GM19238 (cell line): ENCODE results near the gene TNNT3.
"Not testable (repeated sequence)": the region's sequence is repeated elsewhere in the genome, so short reads cannot be mapped to it uniquely, and the experiment has no call there.

ENCODE experiments used
- DNase-seq: peaks from one replicate; pipeline ENCODE4 v3.0.0; 2011; ENCODE audit warnings: low spot score; ENCODE audit not compliant: insufficient read length

TNNT3 gene

DNA sequence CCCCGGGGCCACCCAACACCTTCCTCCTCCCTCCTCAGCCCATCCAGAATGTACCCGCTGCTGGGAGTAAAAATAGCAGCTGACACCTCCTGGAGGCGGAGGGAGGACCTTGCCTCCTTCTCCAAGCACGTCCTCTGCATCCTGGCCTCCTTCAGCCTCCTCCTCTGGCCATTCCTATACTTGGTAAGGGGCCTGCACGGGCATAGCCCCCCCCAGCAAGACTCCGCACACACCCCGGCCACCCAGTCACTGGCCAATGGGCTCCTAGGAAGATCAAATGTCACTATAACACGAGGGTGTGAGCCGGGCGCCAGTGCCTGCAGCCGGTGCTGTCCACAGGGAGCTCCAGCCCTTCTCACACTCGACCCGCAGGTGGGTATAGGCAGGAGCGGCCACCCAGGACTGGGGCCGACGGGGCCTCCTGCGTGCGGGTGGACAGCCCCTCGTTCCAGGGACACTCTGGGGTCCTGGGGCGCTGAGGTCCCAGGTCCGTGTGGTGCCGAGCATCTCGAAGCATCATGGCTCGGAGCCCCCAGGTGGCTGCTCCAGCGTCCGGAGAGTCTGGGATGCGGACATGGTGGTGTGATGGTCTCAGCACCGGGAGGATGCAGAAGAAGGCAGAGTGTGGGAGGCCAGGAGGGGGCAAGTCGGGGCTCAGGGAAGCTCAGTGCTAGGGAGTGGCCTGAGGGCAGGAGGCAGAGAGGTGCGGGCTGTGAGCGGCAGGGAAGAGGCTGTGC, at the start of gene TNNT3:
Gene TNNT3, plus strand, starts transcription at position 313 of the 737 bp plus-strand sequence. CDS start 3,172 bp downstream, outside the sequence.
- DNase-seq: no peak

DNA sequence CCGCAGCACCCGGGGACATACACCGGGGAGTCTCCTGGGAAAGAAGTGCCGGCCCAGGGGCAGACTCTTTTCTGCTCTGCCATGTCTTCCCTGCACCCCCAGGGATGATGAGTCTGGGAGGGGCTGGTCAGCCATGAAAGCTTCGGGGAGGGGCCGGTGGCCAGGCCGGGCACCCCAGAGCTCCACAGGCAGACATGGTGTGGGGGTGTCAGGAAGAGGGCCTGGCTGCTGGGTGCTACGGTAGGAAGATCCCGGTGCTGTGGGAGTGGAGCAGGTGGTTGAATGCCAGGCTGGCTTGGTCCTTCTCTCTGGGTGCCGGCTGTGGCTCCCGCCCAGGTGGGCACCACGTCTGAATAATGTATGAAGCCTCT, 49.2 kb upstream of the TNNT3 start:
- no peak for DNase-seq

DNA sequence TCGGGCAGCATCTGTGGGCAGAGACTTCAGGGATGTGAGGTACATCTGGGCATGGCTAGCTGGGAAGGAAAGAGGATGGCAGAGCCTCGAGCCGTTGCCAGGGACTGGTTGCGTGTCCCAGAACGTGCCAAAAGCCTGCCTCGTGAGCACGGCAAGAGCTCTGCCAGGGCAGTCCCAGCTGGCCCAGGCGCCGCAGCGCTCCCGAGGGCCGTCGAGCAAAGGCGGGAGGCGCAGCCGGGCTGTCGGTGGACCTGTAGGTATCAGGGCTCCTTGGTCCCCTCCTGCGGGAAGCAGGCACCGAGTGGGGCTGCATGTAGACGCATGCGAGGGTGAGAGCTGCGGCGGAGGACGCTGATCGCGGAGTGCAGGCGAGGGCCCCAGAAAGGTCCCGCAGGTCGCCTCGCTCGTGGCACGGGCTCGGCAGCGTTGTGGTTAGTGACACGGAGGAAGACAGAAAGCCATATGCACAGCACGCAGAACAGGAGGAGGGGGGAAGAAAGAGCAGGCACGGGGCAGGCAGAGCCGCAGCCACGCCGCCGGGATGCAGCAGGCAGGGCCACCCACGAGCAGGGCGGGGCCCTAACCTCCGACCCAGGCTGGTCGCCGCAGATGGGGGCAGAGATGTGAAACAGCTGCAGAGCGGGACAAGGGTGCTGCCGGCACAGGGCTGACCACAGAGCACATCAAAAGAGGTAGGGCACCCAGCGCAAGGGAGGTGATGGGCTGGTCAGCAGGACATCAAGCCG, 48.6 kb upstream of the TNNT3 start:
- DNase-seq: no peak

DNA sequence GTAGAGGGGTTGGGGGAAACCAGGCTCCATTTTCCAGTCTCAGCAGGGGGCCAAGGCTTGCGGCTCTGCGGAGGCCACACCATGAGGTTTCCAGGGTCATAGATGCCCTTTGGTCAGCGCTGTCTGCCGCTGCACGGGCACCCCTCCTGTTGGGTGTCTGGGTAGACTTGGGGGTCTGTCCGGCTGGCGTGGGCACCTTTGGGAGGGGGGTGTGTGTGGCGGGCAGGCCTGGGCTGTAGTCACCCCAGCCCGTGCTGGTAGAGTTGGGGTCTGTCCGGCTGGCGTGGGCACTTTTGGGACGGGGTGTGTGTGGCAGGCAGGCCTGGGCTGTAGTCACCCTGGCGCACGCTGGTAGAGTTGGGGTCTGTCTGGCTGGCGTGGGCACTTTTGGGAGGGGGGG, 48.0 kb upstream of the TNNT3 start:
- no peak for DNase-seq

DNA sequence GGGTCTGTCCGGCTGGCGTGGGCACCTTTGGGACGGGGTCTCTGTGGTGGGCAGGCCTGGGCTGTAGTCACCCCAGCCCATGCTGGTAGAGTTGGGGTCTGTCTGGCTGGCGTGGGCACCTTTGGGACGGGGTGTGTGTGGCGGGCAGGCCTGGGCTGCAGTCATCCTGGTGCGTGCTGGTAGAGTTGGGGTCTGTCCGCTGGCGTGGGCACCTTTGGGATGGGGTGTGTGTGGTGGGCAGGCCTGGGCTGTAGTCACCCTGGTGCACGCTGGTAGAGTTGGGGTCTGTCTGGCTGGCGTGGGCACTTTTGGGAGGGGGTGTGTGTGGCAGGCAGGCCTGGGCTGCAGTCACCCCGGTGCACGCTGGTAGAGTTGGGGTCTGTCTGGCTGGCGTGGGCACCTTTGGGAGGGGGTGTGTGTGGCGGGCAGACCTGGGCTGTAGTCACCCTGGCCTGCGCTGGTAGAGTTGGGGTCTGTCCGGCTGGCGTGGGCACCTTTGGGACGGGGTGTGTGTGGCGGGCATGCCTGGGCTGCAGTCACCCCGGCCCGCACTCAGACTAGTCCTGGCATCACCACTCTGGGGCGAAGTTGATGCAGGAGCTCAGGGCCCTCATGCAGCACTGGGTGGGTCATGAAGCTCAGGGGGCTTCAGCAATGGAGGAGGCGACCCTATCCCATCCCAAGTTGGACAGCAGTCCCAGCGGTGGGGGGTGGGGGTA, 47.1 kb upstream of the TNNT3 start:
- DNase-seq: no peak

DNA sequence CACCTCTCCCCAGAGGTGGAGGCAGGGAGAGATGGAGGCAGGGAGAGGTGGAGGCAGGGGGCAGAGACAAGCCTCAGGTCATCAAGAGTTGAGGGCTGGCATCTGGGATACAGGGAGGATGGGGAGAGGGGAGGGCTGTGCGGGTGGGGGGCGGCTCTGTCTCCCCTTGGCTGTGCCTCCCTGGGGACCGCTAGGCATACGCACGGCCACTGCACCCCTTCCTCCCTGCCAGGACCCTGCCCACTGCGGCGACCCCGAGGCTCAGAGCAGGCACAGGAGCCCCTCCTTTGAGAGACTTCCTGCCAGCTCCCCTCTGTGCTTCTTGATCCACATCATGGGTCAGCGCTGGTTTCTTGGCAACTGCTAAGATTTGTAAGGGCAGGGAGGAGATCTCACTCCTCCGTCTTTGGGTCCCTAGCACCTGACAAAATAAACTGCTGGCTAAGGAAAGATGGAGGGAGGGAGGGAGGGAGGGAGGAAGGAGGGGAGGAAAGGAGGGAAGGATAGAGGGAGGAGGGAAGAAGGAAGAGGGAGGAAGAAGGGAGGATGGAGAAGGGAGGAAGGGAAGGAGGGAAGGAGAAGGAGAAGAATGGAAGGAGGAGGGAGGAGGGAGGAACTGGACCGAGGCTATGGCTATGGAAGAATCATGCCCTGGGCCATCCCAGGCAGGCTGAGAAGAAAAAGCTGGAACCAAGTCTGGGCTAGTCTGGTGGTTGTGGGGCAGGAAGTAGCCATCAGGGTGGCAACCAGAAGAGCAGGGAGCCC, 46.3 kb upstream of the TNNT3 start:
- no peak for DNase-seq

DNA sequence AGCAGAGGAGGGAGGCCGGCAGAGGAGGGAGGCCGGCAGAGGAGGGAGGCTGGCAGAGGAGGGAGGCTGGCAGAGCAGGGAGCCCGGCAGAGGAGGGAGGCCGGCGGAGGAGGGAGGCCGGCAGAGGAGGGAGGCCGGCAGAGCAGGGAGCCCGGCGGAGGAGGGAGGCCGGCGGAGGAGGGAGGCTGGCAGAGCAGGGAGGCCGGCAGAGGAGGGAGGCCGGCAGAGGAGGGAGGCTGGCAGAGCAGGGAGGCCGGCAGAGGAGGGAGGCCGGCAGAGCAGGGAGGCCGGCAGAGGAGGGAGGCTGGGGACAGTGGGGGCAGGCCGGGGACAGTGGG, 45.7 kb upstream of the TNNT3 start:
- DNase-seq: not testable (repeated sequence)

DNA sequence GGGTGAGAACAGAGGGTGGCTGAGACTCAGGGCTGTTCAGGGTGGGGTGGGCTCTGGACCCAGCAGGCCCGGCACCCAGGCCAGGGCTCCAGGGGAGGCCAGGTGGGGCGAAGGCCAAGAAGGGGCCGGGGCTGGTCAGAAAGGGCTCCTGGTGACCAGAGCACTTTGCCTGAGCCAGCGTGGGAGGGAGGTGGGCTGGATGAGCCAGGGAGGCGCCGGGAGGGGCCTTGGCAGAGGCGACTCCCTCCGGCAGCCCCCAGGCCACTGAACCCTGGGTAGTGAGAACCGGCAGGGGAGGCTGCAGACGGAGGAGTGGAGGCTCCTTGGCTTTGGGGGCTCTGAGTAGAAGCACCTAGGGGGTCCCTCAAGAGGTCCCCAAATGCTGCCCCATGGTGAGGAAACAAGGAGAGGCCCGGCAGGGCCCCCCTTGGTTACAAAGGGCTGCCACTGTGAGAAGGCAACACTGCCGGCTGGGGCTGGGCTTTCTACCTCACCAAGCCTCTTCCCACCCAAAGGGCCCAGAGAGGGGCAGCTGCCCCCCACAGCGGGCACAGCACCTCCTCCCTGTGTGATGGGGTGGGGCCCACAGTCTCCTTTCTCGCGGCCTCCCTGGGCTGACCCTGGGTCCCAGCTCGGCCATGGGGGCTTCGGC, 44.9 kb upstream of the TNNT3 start:
- not testable (repeated sequence) for DNase-seq

DNA sequence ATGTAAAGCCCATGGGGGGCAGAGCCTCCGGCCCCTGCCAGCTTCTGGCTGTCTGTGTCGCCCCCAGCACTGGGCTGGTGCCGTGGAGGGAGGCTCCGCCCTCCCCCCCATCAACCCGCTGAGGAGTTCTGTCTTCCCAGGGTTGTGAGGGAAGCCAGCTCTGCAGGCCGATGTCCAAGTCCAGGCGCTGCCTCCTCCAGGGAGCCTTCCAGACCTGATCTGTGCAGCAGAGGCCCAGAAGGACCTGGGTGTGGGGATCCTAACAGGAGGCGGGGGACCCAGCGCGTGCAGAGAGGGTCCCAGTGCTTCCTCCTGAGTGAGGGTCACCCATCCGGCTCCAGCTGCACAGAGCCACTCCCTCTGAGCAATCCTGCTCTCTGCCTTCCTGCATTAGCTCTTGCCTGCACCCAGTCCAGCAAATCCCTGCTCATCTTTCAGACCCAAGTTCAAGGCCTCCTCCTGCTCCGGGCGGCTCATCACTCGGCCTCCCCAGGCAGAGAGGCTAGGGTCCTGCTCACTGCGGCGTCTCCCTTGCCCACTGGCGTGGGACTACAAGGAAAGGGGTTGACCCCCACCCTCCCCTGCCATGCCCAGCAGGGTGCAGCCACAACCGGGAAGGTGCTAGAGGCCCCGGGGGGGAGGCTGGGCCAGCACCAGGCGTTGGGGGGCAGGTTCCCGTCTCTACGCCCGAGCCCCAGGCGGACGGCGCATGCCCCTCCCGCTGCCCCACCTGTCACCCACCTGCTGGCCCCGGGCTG, 44.2 kb upstream of the TNNT3 start:
- no peak for DNase-seq

DNA sequence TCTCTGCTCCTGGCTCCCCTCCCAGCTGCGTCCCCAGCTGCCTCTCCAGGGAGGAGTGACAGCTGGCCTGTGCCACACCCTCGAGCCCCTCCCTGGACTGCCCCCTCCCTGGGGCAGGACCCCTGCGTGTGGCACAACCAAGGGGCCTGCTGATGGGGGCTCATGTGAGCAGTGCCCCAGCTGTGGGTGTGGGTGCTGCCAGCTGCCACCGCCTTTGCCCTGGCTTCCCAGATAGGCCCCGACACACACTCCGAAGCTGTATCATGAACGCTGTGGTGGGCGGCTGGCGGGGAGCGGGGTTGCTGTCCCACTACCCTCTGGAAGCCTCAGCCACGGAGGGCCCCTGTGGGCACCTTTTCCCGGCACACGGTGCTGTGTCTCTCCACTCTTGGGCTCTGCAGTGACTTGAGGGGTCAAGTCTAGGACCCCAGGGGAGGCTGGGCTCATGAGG, 43.6 kb upstream of the TNNT3 start:
- not testable (repeated sequence) for DNase-seq

DNA sequence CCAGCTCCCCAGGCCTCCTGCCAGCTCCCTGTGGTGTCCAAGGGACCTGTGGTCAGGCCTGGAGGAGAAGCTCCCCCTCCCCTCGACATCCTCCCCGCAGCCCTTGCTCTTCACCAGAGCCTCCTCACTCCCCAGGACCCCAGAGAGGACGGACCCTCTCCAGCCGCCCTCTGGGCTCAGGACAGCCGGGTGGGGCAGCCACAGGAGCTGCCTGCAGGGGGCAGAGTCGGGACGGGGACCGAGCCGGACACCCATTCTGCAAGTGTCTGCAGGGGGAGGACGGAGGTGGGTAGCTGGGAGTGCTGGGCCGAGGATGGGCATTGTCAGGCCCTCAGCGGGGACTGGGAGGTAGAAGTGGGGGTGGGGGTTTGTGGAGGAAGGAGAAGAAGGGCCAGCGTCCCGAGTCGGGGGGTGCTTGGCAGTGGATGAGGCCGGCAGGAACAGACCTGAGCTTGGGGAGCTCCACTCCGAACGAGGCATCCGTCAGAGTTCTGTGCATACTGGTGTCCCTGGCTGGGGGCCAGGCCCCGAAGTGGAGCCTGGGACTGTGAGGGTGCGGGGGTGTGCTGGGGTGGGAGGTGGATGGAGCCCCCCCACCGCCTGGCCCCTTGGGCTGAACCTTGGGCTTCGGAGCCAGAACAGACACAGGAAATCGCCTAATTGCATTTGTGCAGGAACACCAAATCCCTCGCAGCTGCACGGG, 43.0 kb upstream of the TNNT3 start:
- no peak for DNase-seq

DNA sequence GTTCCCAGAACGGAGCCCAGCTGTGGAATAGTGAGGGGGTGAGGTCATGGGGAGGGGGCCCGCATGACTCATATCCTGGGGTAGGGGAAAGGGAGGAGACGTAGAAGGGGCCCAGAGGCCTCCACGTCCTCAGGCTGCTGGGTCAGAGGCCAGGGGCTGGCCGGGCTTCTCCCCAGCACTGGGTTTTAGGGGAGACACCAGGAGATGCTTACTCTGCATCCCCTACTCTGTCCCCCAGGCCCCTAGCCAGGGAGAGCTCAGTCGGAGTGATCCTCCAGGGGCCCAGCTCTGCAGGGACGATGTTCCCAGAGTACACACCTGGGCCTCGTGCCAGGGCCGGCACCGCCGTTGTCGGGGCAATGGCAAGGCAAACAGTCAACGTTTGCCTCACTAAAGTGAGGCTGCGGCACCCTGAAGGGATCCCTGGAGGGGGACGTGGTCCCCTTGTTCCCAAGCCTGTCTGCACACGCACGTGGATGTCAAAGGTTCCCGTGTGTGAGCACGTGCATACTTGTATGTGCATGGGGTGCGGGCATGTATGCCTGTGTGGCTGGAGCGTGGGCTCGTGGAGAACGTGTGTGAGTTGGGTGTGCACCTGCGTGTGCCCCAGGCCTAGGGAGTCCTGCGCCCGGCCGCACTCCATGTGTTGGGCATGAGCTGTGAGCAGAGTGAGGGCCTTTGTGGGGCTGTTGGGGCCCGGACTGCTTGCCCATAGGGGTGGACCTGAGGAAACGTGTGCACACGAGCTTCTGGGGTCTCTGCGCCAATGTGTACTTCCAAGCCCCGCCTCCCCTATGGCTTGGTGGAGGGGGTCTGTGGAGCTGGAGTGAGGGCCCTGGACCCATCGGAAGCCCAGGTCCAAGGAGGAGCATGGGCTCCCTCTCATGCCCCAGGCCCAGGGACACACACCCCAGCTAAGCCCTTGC, 42.0 kb upstream of the TNNT3 start:
- no peak for DNase-seq

DNA sequence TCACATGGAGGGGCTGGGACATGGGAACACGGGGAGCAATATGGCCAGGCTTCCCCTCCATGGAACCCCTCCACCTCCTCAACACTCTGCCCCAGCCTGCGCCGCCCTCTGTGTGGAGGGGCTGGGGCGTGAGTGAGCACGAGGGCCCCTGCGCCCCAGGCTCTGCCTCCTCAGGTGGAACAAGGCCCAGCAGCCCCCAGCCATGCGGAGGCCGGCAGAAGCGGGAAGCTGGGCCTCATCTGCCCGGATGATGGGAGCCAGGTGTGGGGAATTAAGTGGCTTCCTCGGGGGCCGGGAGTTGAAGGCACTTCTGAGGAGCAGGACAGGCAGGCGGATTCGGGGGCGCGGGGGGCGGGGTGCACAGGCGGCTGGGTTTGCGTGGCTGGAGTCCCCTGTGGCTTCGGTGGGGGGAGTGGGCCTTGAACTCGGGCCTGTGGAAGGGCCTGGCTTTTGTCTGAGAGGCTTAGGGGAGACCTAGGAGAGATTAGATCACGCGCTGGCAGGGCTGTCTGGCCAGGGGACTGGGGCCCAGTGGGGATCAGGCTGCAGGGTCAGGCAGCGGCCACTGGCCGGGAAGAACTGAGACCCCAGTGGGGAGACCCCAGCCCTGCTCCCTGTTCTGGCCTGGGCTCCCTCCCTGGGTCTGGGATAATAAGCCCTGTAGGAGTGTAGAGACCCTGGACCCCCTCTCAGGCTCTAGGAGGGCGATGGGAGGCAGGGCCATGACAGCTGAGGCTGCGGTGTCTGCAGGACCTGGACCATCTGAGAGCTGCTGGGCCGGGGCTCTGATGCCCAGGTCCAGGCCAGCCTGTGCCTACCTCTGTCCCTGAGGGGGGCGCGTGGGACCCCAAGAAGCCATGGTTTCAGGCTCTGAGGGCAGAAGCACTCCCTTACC, 41.1 kb upstream of the TNNT3 start:
- DNase-seq: no peak

DNA sequence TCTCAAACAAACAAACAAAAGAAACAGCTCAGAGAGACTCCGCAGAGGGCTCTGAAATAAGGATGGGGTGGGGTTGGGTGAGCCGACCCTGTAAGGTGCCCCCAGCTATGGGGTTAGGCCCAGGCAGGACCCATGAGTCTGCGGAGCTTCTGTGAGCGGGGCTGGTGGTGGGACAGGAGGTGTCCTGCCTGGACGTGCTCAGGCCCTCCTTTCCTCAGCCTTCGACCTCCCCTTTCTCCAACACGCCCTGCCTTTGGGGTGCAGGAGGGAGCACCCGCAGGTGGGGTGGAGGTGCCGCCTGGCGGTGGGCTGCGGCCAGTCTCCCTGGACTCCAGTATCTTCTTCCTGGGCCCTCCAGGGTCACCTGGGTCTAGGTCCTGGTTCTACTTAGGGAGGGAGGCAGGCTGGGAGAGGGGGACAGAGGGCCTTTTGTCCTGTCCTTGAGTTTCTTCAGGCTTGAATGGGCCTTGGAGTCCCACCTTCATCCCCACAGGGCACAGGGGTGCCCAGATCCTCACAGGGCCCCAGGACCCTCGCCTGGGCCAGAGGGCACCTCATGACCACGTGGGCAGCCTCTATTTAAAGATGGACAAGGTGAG, 40.1 kb upstream of the TNNT3 start:
- no peak for DNase-seq

DNA sequence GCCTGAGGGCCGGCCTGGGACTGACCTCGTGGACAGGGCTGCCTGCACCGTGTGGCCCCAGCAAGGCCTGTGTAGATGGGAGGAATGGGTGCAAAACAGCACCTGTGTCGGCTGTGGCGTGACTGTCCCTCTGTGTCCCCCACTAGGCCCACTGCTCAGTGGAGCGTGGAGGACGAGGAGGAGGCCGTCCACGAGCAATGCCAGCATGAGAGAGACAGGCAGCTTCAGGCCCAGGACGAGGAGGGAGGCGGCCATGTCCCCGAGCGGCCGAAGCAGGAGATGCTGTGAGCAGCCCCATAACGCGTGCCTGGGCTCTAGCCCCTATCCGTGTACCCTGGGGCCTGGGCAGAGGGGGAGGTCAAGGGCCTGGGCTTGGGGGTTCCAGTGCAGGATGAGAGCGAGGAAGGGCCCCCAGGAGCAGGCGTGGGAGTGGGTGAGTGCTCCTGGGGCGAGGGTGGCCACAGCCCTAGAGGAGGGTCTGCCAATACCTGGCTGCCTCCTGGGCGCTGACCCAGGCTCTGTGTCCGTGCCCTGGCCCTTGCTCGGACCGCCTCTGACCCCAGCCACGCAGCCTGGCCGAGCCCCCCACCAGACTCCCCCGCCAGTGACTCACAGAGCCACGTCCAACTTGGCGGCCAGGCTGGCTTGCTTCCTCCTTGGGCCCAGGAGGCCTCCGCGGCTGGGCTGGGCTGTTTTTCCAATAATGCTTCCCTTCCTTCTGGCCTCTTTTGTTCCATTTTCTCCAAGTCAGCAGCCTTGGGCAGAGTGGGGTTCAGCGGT, 39.4 kb upstream of the TNNT3 start:
- no peak for DNase-seq

DNA sequence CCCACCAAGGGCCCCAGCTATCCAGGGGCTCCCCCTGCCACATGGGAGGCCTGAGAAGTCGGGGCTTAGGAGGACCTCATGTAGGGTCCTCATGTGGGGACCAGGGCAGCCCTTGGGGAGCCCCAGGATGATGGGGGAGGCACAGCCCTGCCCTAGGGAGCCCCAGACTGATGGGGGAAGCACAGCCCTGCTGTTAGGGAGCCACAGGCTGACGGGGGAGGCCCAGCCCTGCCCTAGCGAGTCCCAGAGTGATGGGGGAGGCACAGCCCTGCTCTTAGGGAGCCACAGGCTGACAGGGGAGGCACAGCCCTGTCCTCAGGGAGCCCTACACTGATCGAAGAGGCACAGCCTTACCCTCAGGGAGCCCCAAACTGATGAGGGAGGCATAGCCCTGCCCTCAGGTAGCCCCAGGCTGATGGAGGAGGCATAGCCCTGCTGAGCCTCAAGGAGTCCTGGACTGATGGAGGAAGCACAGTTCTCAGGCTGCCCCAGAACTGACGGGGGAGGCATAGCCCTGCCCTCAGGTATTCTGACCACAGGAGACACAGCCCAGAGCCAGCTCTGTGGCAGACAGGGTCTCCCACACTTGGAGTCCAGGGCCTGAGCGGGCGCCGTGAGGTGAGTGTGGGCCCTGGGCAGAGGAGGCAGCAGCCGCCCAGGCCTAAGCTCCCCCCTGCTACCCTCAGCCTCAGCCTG, 38.6 kb upstream of the TNNT3 start:
- peak; percentile 10 for DNase-seq
